NCI-H2171 (cell line): ENCODE data around the gene ZNF329.

Source experiments
- DNase-seq: peaks from one replicate; lab custom pipeline; 2025; lab: John Stamatoyannopoulos, UW

The ZNF329 gene

DNA sequence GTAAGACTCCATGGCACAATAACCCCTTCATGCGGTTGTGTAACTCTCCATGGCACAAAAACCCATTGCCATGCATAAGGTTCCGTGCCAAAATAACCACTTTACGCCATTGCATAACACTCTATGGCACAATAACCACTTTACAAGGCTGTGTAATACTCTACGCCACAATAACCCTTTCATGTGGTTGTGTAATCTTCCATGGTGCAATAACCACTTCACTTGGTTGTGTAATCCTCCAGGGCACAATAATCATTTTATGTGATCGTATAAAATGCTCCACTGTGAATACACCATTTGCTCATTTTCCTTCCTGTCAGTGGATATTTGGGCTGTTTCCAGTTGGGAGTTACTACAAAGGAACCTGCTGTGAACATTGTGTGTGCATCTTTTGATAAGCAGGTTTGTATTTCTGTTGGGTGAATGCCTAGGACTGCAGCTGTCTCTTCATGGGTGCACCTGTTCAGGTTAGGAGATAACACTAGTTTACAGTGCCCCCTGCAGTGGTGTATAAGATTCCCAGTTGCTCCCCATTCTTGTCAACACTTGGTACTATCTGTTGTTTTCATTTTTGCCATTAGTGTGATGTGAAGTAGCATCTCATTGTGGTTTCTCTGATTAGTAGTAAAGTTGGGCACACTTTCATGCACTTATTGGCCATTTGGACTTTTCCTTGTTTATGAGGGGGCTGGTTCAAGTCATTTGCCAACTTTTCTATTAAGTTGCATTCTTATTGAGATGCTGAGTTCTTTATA is 31.4 kb downstream of the ZNF329 start:
- no peak for DNase-seq

DNA sequence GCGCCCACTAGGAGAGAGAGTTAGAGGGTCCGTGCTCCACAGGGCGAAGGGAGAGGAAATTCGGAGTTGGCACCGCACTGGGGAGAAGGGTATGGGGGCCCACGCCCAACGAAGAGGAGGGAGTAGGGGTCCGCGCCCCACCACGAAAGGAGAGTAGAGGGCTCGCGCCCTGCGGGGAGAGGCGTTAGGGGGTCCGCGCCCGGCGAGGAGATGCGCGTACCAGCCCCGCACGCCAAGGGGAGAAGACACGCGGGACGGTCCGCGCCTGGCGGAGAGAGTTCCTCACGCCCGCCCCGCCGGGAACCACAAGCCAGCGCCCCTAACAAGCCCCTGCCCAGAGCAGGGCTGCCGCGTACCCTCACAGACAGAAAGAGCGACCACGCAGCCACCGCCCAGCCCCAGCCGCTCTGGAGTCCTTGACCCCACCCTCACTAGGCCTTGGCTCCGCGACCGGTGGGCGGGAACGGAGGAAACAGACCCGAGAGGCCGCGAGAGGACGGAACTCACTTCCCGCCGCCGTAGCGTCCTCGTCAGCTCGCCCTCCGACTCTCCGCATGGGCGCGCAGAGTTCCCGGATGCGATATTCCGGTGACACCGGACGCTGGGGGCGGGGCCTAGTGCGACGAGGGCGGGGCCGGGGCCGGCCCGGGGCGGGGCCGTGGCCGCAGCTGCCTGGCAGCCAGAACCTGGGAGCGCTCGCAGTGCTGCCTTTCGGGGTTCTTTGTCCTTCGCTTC is 32.6 kb downstream of the ZNF329 start:
- DNase-seq: no peak

DNA sequence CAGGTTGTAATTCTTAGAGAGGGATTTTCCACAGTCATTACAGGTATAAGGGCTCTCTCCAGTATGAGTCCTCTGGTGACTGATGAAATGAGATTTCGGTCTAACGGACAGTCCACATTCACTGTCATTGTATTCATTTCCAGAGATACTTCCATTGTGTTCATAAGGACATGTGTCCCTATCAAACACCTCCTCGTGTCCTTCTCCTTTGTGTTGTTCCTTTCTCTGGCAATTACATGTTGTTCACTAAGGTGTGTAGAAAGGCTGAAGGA is 42.1 kb downstream of the ZNF329 start:
- no peak for DNase-seq

DNA sequence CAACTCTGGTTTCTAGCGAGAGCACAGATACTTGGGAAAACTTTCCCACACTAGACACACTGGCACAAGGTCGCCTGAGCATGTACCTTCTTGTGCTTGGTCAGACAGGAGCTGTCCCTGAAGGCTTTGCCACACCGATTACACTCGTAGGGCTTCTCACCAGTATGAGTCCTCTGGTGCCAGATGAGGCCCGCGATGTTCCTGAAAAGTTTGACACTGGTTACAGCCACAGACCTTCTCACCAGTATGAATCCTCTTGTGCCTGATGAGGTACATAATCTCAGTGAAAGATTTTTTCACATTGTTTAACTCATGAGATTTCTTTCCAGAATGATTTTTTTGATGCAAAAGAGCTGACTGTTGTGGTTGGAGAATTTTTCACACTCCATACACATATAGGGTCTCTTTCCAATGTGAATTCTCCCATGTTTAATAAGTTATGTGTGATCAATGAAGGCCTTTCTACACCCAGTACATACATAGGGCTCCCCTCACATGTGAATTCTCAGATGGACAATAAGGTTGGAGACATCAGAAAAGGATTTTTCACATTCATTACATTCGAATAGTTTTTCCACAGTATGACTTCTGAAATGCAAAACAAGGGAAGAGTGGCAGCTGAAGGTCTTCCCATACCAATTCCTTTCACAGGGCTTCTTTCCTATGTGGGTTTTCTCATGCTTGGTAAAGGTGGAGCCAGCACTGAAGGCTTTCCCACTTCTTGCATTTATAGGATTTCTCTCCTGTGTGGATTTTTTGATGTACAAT is 42.6 kb downstream of the ZNF329 start:
- no peak for DNase-seq

DNA sequence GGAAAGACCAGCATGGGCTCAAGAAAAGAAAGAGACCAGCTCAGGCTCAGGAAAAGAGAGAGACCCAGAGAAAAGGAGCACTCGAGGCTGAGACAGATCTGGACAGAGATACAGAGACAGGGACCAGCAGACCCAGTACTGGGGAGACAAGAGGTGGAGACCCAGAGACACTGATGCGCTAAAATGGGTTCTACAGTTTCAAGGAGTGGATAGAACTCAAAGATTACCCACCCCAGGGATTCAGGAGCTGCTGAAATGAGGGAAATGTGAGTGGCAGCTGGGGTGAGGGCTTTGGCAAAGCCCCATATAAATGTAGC is 51.9 kb downstream of the ZNF329 start:
- no peak for DNase-seq

DNA sequence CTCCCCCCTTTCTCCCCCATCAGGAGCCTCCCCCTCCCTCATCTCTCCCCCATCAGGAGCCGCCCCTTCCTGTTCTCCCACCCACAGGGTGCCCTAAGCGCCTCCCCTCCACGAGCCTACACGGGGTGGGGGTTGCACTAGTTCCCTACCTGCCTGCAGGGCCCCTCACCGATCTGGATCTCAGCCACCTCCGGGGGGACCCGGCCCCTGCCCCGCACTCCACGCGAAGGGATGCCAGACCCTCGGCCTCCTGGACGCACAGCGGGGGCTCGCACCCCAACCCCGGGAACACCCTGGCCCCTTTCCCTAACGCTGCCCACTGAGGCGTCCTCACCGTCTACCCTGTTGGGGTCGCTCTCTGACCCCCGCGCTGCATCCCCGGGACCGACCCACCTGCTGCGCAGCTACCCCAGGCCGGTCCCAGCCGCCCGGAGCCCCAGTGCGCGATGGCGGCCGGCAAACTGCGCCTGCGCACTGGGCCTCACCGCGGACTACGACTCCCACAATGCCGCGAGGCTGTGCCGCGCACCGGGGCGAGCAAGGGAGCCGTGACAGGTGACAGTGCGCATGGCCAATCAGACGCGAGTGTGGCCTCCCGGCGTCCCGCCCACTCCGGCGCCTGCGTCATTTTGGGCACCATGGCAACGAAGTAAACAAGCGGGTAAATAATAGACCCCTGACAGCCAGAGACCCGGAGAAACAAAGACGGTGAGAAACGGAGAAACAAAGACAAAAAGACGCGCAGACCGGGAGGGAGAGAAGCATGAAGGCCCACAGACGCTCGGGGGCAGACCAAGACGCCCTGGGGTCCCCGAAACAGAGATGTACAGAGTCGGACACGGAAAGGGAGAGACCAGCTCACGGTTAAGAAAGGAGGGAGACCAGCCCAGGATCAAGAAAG is 52.6 kb downstream of the ZNF329 start, which contains the start of gene ZSCAN18:
Gene ZSCAN18 (minus strand): TSS at position 451 of the 901 bp plus-strand sequence. CDS start 7,964 bp downstream, outside the sequence.
- peak; percentile 96 for DNase-seq

DNA sequence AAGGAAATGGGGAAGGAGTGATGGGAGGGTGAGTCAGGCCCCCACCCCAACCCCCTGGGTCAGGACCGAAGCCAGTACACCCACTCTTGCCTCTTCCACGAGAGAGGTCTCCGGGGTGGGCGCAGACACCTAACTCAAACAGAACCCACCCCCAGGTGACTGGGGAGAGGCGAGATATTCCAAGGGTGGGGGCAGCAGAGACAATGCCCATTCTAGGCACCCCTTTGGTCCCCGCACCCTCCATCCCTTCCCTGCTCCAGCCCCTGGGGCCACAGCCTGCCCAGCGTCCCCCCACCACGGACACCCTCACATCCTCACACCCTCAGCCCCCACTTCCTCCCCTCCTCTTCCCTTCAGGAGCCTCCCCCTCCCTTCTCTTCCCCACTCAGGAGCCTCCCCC is 53.2 kb downstream of the ZNF329 start:
- no peak for DNase-seq

DNA sequence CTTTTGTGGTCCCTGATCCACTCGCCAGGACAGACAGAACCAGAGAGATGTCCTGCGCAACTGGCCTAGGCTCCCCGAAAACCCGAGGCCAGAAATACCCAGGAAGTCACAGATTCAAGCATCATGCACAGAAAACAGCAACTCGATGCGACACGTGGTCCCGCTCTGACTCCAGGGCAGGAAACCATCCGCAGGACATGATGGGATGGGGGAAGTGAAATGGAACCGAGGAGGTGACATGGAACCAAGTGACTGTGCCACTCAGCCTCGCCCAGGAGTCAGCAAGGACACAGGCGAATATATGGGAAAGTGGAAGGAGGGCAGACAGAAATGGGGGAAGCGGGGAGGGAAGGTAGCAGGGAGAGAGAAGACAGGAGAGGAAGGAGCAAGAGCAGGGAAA is 53.7 kb downstream of the ZNF329 start:
- no peak for DNase-seq

DNA sequence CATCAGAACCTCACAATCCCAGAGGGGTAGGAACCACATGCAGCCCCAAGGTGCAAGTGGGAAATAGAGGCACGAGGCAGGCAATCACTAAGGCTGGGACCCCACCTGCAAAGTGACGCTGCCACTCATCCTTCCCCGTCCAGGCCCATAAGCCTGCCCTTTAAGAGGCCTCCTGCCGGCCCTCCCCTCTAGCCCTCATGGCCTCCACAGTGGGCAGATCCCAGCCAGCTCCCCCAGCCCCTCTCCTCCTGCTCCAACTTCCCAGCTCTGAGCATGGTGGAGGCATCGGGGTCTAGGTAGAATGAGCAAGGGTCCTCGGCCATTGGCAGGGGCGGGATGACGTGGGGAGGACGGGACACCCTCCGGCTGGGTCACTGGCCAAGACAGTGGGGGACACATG is 55.3 kb downstream of the ZNF329 start:
- no peak for DNase-seq

DNA sequence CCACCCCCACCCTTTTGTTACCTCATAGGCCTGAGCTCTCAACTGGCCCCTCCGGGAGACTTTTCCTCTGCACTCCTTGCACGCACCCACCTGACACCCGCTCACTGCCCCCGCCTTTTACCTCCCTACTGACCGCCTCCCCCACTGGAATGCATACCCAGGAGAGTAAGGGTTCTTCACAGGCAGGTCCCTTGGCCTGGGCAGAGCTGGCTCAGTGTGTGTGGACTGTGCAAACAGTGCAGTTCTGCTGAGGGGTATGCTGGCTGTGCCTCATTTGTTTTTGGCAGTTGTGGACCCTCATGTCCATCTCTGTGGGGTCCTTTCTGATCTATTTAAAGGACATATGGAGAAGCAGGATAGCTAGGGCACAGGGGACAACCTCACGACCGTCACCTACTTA is 57.5 kb downstream of the ZNF329 start:
- DNase-seq: no peak

DNA sequence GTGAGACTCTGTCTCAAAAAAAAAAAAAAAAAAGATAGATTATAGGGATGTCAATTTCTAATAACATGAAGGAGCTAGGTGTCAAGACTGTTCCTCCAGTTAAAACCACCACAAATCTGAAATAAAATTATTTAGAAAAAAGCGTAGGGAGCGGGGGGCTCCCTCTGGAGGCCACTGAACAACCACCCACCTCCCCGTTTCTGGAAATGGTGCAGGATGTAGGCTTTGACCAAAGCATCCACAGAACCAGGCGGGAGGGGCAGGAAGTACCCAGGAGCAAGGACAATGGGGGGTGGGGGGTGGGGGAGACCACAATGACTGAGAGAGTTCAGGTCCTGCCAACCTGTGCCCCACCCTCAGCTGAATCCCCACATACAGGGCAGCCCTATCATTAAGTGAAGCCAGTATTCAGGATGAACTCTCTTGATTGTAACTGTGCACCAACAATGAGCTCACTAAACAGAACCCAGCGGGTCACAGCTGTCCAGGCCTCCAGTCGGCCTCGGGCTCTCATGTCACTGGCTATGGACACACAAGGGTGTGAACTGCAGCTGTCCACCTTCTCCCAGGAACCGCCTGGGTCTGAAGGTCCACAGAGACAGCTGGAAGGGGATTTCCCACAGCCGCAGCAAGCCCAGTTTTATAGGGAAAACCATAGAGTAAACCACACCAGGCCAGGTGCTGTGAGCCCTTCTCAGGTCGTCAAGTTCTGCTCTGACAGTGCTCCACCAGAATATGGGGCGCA is 59.2 kb downstream of the ZNF329 start:
- DNase-seq: no peak

DNA sequence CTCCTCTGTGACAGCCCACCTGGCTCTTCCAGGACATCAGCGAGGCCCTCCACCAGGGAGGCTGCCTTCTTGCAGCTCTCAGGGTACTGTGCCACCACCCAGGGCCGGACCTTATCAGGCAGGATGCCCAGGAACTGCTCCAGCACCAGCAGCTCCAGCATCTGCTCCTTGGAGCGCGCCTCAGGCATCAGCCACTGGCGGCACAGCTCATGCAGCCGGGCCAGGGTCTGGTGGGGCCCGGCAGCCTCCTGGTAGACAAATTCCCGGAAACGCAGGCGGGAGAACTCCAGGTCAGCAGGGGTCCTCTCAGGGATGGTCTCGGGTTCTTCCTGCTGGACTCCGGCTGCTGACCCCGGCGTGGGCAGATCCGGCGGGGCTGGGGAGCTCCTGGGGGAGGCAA is 60.7 kb downstream of the ZNF329 start:
- no peak for DNase-seq

DNA sequence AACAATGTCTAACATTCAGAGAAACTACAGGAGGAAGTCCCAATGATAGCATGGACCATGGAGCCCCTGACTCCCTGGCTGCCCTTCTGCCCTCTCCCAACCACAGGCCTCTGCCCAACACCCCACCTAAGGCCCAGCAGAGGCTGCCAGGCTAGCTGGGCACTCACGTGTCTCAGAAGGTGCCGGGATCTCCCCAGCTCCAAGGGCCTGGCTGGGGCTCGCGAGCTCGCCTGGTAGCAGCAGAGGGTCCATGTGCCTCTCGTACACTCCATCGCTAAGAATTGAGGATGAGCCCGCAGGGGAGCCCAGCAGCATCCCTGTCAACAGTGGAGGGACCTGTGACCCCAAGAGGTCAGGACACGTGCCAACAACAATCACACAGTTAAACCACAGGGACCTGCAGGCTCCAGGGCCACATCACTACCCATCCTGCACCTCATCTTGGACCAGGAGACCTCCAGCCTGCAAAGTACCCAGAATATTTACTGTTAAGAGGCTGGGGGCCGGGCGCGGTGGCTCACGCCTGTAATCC is 62.0 kb downstream of the ZNF329 start:
- no peak for DNase-seq

DNA sequence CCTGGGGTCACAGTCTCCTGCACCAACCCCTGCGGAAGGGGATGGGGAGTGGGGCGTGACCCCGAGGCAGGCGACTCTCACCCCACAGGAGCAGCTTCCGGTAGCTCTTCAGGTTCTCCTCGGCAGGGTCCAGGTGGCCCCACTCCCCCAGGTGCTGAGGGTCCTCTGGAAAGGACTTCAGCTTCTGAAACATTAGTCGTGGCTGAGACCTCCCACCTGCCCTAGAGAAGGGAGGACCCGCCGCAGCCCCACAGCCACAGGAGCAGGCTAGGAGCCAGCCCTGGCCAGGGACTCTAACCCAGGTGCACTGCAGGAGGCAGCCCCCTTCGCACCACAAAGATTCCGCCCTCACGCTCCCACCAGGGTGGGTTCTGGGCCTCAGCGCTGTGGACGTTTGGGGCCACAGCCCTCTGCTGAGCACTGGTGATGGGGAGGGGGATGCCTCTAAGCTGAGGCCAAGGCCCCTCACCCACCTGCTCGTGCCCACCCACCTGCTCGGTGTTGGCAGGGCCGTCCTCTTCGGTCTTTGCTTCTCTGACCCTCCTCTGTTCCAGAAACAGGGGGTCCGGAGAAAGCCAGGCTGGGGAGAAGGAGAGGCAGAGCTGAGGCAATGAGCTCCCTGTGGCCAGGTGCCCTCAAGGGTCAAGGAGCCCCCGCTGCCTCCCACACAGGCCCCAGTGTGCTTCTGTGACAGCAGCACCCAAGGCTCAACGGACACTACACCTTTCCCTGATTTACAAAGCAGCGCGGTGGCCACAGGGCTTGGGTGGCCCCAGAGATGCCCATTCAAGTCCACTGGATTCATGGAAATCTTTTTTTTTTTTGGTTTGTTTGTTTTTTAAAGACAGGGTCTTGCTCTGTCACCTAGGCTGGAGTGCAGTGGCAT is 63.5 kb downstream of the ZNF329 start:
- DNase-seq: no peak

DNA sequence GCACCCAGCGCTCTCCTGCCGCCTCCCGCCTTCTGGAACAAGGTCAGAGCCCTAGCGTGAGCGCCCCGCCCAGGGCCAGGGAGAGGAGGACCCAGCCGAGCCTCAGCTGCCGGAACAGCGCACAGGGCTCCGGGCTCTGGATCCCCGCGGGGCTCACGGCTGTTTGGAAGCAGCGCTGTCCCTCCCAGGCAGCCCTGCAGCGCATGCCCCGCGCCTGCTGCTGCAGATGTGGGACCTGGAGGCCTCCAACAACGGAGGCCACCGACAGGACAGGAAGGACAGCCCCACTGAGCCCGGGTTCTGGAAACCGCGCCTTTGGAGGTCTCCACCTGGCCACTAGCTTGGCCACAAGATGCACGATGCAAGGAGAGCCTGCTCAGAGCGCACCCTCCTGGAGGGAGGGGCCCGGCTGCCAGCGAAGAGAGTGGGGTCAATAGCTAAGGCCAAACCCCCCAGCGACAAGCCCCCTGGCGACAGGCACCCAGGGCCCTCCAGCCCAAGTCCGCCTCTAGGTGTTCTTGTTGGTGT is 65.2 kb downstream of the ZNF329 start:
- no peak for DNase-seq

DNA sequence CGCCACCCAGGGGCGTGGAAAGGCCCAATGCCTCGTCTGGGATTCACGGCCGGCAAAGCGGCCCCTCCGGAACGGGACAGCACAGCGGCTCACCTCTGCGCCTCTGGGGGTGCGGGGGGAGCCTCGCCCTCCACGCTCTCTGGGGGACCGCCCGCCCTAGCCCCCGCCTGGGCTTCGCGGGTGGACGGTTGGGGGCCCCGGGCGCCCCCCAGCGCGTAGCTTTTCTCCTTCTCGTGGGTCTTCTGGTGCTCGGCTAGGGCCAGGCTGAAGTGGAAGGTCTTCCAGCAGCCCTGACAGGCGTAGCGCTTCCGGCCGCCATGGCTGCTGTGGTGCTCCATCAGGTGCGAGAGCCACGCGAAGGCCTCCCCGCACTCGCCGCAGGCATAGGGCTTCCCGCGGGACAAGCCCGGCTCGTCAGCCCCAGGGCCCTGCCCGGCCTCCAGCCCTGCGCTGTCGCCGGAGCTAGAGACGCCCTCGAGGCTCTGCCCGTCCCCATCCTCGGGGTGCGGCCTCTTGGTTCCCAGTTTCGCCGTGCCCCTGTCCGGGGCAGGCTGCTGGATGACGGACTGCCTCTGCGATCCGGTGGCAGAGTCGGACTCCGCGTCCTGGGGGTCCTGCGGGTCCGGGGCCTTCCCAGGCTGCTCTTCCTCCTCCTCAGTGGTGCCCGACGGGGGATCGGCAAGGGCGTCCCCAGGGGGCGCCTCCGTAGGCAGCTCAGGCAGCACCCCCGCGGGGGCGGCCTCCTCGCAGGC is 65.8 kb downstream of the ZNF329 start:
- no peak for DNase-seq

DNA sequence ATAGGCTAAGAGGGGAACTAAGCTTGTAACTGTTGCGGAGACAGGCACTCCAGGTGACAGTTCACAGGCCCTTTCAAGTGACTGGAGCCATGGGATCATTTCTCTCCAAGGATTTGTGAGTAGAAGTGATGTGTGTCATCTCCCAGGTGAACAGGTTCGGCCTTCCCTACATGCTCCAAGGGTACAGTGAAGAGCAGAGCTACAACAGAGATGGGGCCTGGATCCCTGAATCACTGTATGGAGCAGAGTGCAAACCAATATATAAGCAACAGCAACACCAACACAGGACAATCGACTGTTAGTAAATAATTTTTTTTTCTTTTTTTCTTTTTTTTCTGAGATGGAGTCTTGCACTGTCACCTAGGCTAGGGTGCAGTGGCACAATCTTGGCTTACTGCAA is 67.6 kb downstream of the ZNF329 start:
- DNase-seq: no peak

DNA sequence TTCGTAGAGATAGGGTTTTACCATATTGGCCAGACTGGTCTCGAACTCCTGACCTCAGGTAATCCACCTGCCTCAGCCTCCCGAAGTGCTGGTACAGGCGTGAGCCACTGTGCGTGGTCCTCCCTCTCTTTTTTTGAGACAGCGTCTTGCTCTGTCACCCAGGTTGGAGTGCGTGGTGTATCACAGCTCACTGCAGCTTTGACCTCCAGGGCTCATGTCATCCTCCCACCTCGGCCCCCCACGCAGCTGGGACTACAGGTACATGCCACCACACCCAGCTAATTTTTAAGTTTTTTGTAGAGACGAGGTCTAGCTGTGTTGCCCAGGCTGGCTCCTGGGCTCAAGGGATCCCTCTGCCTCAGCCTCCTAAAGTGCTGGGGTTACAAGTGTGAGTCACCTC is 70.8 kb downstream of the ZNF329 start:
- DNase-seq: no peak
